ENCODE data around the gene PSG3.
"Not testable (repeated sequence)": the region's sequence is repeated elsewhere in the genome, so short reads cannot be mapped to it uniquely, and the experiment has no call there.

Gene PSG3

DNA sequence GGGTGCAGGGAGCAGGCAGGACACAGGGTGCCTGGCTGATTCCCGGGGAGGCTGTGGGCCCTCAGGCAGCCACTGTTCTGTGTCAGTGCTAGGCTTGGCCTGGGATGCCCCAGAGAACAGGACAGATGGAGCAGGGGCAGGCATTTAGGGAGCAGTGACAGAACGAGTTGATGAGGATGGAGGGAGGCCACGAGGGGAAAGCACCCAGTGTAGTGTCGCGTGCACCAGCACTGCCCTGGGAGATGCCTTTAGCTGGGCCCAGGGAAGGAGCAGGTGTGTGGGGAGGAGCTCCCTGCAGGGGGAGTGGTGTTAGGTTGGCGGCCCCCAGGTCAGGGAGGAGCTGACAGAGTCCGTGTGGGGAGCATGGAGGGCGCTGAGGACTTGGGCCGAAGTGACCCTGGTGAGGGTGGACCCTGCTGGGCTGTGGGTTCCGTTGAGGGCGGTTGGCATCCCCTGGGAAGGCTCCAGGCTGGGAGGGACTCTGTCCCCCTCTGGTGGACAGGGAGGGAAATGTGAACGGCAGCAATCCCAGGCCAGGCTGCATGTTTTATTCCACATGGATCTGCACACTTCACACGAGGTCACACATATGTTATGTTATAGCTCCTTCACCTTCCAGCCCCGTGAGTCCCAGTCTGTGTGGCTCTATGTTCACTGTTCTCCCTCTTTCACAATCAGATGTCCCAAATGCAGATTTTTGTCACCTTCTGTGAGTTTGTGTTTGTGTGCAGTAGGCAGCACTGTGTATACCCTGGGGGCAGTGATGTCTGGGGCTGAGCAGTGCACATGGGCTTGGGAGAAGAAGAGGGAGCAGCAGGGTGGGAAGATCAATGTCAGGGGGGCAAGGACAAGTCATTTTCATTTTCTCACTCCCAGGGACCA lies 1.7 kb upstream of the PSG3 start:
- H3K4me3 Mint-ChIP-seq; H3K9me3 Mint-ChIP-seq; DNase-seq (ENCODE audit: low spot score); H3K27ac Mint-ChIP-seq; H3K27me3 Mint-ChIP-seq (ENCODE audit: low read depth); H3K4me1 Mint-ChIP-seq (ENCODE audit: low read depth); H3K36me3 Mint-ChIP-seq (ENCODE audit: low read depth): not testable (repeated sequence)

- not testable (repeated sequence) for H3K27me3 Mint-ChIP-seq (ENCODE audit: low read depth); H3K4me1 Mint-ChIP-seq (ENCODE audit: low read depth); DNase-seq (ENCODE audit: low spot score); H3K27ac Mint-ChIP-seq; H3K9me3 Mint-ChIP-seq; H3K4me3 Mint-ChIP-seq; H3K36me3 Mint-ChIP-seq (ENCODE audit: low read depth)
Observed at GRCh38 chr19:42737581-42738011, 2.7 kb downstream of the PSG3 start.

GRCh38 chr19:42728341-42728740 lies 11.9 kb downstream of the PSG3 start:
- not testable (repeated sequence) for H3K27ac Mint-ChIP-seq; H3K36me3 Mint-ChIP-seq (ENCODE audit: low read depth); H3K27me3 Mint-ChIP-seq (ENCODE audit: low read depth)

DNA sequence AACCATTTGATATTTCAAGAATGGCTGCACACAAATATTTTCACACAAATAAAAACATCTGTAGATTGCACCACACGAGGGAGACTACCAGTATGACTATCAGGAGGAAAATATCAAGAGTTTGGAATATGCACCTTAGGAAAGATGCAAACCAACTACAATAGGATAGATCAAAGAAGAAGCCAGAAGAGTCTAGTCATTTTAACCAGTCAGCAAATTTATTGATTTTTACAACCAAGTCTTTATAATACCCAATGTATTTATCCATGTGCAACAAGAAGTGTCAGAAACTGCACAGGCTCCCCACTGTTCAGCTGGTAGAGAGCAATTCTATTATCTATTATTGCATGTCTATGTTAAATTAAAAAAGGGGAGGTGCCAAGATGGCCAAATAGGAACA lies 26.3 kb downstream of the PSG3 start:
- not testable (repeated sequence) for DNase-seq (ENCODE audit: low spot score); H3K4me1 Mint-ChIP-seq (ENCODE audit: low read depth); H3K27me3 Mint-ChIP-seq (ENCODE audit: low read depth); H3K9me3 Mint-ChIP-seq; H3K36me3 Mint-ChIP-seq (ENCODE audit: low read depth); H3K4me3 Mint-ChIP-seq; H3K27ac Mint-ChIP-seq

More at GRCh38 chr19:42728341-42728740, 11.9 kb downstream of the PSG3 start:
- H3K9me3 Mint-ChIP-seq; DNase-seq (ENCODE audit: low spot score); H3K4me3 Mint-ChIP-seq; H3K4me1 Mint-ChIP-seq (ENCODE audit: low read depth): not testable (repeated sequence)

DNA sequence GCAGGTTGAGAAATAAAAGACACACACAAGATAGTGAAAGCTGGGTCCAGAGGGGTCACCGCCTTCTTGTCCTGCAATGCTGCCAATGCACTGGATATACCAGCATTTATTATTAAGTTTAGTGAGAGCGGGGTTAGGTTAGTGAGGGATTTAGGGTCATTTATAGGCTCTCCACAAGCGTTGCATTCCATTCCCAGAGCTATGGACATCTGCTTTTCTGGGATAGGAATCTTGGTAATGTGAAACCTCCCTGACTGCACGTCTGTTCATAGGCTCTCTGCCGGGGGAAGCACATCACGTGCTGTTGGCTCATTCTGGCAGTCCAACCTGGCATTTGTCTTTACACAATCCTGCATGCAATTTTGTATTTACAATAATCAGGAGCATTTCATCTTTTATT lies 27.5 kb downstream of the PSG3 start:
- not testable (repeated sequence) for H3K4me3 Mint-ChIP-seq; H3K4me1 Mint-ChIP-seq (ENCODE audit: low read depth); H3K27me3 Mint-ChIP-seq (ENCODE audit: low read depth); H3K27ac Mint-ChIP-seq; H3K9me3 Mint-ChIP-seq; H3K36me3 Mint-ChIP-seq (ENCODE audit: low read depth); DNase-seq (ENCODE audit: low spot score)

DNA sequence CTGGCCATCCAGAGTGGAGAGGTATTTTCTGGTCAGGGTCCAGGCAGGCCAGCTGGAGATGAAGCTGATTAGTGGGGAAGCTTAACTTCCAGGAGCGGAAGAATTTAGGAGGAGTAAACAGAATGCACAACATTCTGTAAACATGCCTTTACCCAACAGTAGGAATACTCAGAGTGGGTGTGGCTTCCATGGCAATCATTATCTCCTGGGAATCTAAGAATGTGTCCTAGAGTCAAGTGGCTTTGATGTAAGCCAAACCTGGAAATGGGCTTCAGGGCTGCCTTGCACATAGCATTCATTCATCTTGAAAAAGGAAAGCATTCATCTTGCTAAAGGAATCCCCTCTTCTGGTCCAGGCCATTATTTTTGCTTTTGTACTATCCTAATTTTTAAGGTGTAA lies 29.3 kb downstream of the PSG3 start:
- H3K27ac Mint-ChIP-seq; H3K4me3 Mint-ChIP-seq; H3K36me3 Mint-ChIP-seq (ENCODE audit: low read depth); H3K4me1 Mint-ChIP-seq (ENCODE audit: low read depth); DNase-seq (ENCODE audit: low spot score); H3K27me3 Mint-ChIP-seq (ENCODE audit: low read depth); H3K9me3 Mint-ChIP-seq: not testable (repeated sequence)

GRCh38 chr19:42697884-42698283 lies 42.4 kb downstream of the PSG3 start:
- Mint-ChIP-seq H3K4me1 (ENCODE audit: low read depth) (no peaks in the 10 kb centered on the region), H3K9me3 (no peaks in the 10 kb centered on the region), H3K36me3 (ENCODE audit: low read depth) (no peaks in the 10 kb centered on the region), H3K4me3 (no peak overlapping the region), H3K27me3 (ENCODE audit: low read depth) (peaks cover 24% of the 10 kb centered on the region), H3K27ac (no peak overlapping the region)
- DNase-seq (ENCODE audit: low spot score): no peak

DNA sequence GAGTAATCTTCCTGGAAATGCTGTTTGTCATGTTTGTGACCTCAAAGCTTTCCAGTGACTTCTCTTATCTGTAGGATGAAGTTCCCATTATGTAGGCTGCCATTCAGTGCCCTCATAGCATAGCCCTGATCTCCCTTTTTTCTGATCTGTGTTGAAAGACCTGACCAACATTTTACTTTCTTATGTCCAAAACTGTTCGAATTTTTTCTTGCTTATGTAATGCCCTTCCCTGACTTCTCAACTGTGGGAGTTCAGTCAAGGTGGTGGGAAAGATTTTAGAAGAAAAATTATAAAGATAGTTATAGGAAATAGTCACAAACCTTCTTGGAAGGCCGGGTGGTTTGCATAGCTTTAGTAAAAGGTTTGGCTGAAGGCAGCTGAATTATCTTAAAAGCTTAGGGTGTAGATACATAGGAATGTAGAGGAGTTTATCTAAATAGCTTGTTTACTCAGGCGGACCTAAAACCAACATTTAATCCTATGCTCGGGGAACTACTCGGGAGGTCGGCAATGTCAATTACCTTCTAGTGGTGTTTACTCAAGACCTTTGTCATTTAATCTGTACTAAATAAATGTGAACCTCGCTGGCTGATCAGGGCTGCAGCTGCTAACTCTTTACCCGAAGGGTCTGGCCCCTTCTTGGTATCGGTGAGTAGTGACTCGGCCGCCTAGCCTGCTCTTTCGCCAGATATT lies 44.3 kb downstream of the PSG3 start:
- H3K27me3 Mint-ChIP-seq (ENCODE audit: low read depth): peaks cover 27% of the 10 kb centered on the region

DNA sequence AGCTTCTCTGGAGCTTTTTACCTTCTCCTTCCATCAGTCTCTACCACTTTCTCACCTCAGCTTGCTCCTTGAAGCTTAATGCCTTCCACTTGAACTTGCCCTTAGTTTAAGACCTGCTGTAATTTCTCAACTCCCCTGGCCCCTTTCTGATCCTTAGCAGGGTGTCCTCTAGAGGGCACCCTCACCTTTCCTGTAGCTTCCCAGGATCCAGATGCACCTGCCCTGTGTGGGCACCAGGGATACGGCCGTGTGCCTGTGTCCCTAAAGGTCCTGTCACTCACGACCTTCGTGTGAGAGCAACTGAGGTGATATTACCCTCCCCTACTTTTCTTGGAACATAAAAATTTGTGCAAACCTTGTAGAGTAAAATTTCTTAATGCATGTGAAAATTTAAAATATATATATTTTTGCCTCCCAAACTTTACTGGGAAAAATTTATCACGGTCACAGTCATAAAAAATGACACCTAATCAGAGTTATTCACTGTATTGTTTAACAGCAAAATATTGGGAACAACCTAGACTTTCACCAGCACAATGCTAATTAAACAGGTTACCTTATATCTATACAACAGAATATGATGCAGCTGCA lies 46.4 kb downstream of the PSG3 start:
- H3K36me3 Mint-ChIP-seq (ENCODE audit: low read depth): no peaks in the 10 kb centered on the region
- no peak overlapping the region for H3K27ac Mint-ChIP-seq
- no peaks in the 10 kb centered on the region for H3K4me1 Mint-ChIP-seq (ENCODE audit: low read depth)
- no peak for DNase-seq (ENCODE audit: low spot score)
- H3K27me3 Mint-ChIP-seq (ENCODE audit: low read depth): peaks cover 20% of the 10 kb centered on the region
- no peaks in the 10 kb centered on the region for H3K9me3 Mint-ChIP-seq
- no peak overlapping the region for H3K4me3 Mint-ChIP-seq

More for the DNA sequence above, 44.3 kb downstream of the PSG3 start:
- Mint-ChIP-seq H3K4me3 (no peak overlapping the region), H3K9me3 (no peaks in the 10 kb centered on the region), H3K27ac (no peak overlapping the region), H3K36me3 (ENCODE audit: low read depth) (no peaks in the 10 kb centered on the region), H3K4me1 (ENCODE audit: low read depth) (no peaks in the 10 kb centered on the region)
- no peak for DNase-seq (ENCODE audit: low spot score)

DNA sequence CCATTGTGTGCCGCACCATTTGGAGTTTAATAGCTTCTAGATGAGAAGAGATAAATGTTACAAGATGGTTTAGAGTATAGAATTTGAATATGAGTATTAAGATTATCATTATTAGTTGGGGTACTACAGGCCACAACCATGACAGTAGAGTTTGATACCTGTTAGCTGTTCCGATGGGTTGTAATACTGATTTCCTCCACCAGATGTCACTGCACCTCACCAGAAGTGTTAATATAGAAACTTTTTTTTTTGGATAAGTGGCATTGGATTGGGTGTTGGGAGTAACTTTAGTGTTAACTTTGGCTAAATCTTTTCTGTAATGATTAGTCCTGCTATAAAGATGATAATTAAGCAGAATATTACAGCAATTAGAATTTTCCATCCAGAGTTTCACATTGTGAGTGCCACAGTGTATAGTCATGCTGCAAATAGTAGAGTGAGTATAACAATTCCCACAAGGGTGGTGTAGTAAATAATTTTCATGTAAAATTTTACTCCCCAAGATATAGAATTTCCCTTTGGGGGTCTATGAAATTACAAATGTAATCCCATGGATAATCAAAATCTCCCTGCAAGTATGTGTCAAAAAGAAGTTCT lies 56.3 kb downstream of the PSG3 start:
- H3K27me3 Mint-ChIP-seq (ENCODE audit: low read depth): no peaks in the 10 kb centered on the region
- H3K36me3 Mint-ChIP-seq (ENCODE audit: low read depth): peaks cover 1% of the 10 kb centered on the region
- no peak overlapping the region for H3K4me3 Mint-ChIP-seq
- no peak overlapping the region for H3K27ac Mint-ChIP-seq
- no peak for DNase-seq (ENCODE audit: low spot score)
- H3K4me1 Mint-ChIP-seq (ENCODE audit: low read depth): no peaks in the 10 kb centered on the region
- peaks cover 27% of the 10 kb centered on the region for H3K9me3 Mint-ChIP-seq

DNA sequence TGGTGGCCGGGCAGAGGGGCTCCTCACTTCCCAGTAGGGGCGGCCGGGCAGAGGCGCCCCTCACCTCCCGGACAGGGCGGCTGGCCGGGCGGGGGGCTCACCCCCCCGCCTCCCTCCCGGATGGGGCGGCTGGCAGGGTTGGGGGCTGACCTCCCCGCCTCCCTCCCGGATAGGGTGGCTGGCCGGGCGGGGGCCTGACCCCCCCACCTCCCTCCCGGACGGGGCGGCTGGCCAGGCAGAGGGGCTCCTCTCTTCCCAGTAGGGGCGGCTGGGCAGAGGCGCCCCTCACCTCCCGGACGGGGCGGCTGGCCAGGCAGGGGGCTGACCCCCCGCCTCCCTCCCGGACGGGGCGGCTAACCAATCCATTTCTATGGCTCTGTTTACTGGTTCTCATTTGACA lies 64.0 kb downstream of the PSG3 start:
- H3K27ac Mint-ChIP-seq; H3K36me3 Mint-ChIP-seq (ENCODE audit: low read depth); H3K9me3 Mint-ChIP-seq; DNase-seq (ENCODE audit: low spot score); H3K4me3 Mint-ChIP-seq; H3K4me1 Mint-ChIP-seq (ENCODE audit: low read depth); H3K27me3 Mint-ChIP-seq (ENCODE audit: low read depth): not testable (repeated sequence)

DNA sequence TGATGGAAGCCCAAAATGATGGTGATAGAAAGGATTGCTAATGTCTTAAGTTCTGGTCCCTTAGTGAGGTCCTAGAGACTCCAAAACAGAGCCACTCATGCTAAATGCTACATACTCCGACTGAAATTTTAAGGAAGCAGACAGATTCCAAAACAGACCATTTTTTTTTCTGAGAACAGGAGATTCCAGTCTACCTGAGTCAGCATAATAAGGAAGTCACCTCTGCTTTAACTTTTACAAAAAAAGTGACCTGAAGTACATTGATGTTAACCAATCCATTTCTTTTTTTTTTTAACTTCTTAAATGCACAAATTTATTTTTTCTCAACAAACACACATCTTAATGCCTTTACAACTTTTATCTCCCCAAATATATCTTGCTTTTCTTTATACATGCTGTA lies 65.7 kb downstream of the PSG3 start:
- H3K4me1 Mint-ChIP-seq (ENCODE audit: low read depth); H3K27ac Mint-ChIP-seq; H3K27me3 Mint-ChIP-seq (ENCODE audit: low read depth); H3K4me3 Mint-ChIP-seq; DNase-seq (ENCODE audit: low spot score); H3K36me3 Mint-ChIP-seq (ENCODE audit: low read depth); H3K9me3 Mint-ChIP-seq: not testable (repeated sequence)
